Nephron progenitor cell (in vitro differentiated cells): ENCODE data around the gene ASH1L.
"Not testable (repeated sequence)": the region's sequence is repeated elsewhere in the genome, so short reads cannot be mapped to it uniquely, and the experiment has no call there.

ENCODE experiments used
- DNase-seq: peaks from one replicate; pipeline ENCODE4 v3.0.0; 2021
- H3K27ac Mint-ChIP-seq: 2 replicates; pipeline ENCODE4 v1.8.0; 2021; ENCODE audit warnings: mild to moderate bottlenecking, moderate library complexity, mixed read lengths
- H3K27me3 Mint-ChIP-seq: 2 replicates; pipeline ENCODE4 v1.8.0; 2021; ENCODE audit warnings: mild to moderate bottlenecking, low read depth, mixed read lengths; ENCODE audit not compliant: poor library complexity
- H3K36me3 Mint-ChIP-seq: 2 replicates; pipeline ENCODE4 v1.8.0; 2021; ENCODE audit warnings: low read depth, mixed read lengths
- H3K4me1 Mint-ChIP-seq: 2 replicates; pipeline ENCODE4 v1.8.0; 2021; ENCODE audit warnings: mixed read lengths
- H3K4me3 Mint-ChIP-seq: 2 replicates; pipeline ENCODE4 v1.8.0; 2021; ENCODE audit warnings: mild to moderate bottlenecking, moderate library complexity, mixed read lengths
- H3K9me3 Mint-ChIP-seq: 2 replicates; pipeline ENCODE4 v1.8.0; 2021; ENCODE audit warnings: mild to moderate bottlenecking, moderate library complexity, mixed read lengths
- CTCF ChIP-seq: fragments of 200-600 bp; sonication (generic); IDR thresholded peaks from 2 replicates; pipeline ENCODE4 v1.5.0; 2021; ENCODE audit warnings: antibody characterized with exemption

Gene ASH1L

GRCh38 chr1:155598842-155599331, 36.3 kb upstream of the ASH1L start:
- no peak for TF ChIP-seq CTCF
- Mint-ChIP-seq H3K9me3 (no peaks in the 10 kb centered on the region), H3K4me1 (peaks cover 21% of the 10 kb centered on the region), H3K27me3 (peaks cover 16% of the 10 kb centered on the region), H3K4me3 (peak overlapping the region; percentile 35), H3K27ac (no peak overlapping the region), H3K36me3 (no peaks in the 10 kb centered on the region)
- peak; percentile 19 for DNase-seq

- H3K4me3 Mint-ChIP-seq, result no peak overlapping the region
- DNase-seq, result no peak
- H3K9me3 Mint-ChIP-seq, result no peaks in the 10 kb centered on the region
- peaks cover 21% of the 10 kb centered on the region for H3K4me1 Mint-ChIP-seq
- no peaks in the 10 kb centered on the region for H3K36me3 Mint-ChIP-seq
- no peak for TF ChIP-seq CTCF
- H3K27ac Mint-ChIP-seq, result no peak overlapping the region
- peaks cover 11% of the 10 kb centered on the region for H3K27me3 Mint-ChIP-seq
Observed at GRCh38 chr1:155596864-155597263, 34.3 kb upstream of the ASH1L start.

GRCh38 chr1:155595877-155596474, 33.4 kb upstream of the ASH1L start:
- not testable (repeated sequence) for H3K27ac Mint-ChIP-seq, H3K4me3 Mint-ChIP-seq, DNase-seq, H3K9me3 Mint-ChIP-seq, H3K27me3 Mint-ChIP-seq, H3K36me3 Mint-ChIP-seq
- peaks cover 21% of the 10 kb centered on the region for H3K4me1 Mint-ChIP-seq

GRCh38 chr1:155591770-155592169, 29.2 kb upstream of the ASH1L start:
- H3K36me3 Mint-ChIP-seq, result no peaks in the 10 kb centered on the region
- peaks cover 4% of the 10 kb centered on the region for H3K27me3 Mint-ChIP-seq
- no peak overlapping the region for H3K27ac Mint-ChIP-seq
- no peaks in the 10 kb centered on the region for H3K4me1 Mint-ChIP-seq
- TF ChIP-seq CTCF, result peak; percentile 36
- no peak overlapping the region for H3K4me3 Mint-ChIP-seq
- DNase-seq, result no peak
- no peaks in the 10 kb centered on the region for H3K9me3 Mint-ChIP-seq

GRCh38 chr1:155590516-155591247, 28.1 kb upstream of the ASH1L start:
- H3K4me3 Mint-ChIP-seq, H3K27me3 Mint-ChIP-seq, H3K36me3 Mint-ChIP-seq, H3K27ac Mint-ChIP-seq, DNase-seq, H3K9me3 Mint-ChIP-seq, H3K4me1 Mint-ChIP-seq: not testable (repeated sequence)

GRCh38 chr1:155589282-155589681, 26.7 kb upstream of the ASH1L start:
- not testable (repeated sequence) for DNase-seq, H3K36me3 Mint-ChIP-seq, H3K9me3 Mint-ChIP-seq, H3K4me1 Mint-ChIP-seq, H3K27me3 Mint-ChIP-seq, H3K27ac Mint-ChIP-seq, H3K4me3 Mint-ChIP-seq

GRCh38 chr1:155583846-155584245, 21.2 kb upstream of the ASH1L start:
- not testable (repeated sequence) for H3K4me1 Mint-ChIP-seq, DNase-seq, H3K36me3 Mint-ChIP-seq, H3K9me3 Mint-ChIP-seq, H3K4me3 Mint-ChIP-seq, H3K27me3 Mint-ChIP-seq
- H3K27ac Mint-ChIP-seq, result peak overlapping the region; percentile 59

GRCh38 chr1:155575608-155576007, 13.0 kb upstream of the ASH1L start:
- not testable (repeated sequence) for H3K27ac Mint-ChIP-seq, H3K4me3 Mint-ChIP-seq, DNase-seq, H3K4me1 Mint-ChIP-seq, H3K27me3 Mint-ChIP-seq, H3K9me3 Mint-ChIP-seq
- peaks cover 21% of the 10 kb centered on the region for H3K36me3 Mint-ChIP-seq
